Spleen (tissue), 7 donors: ENCODE data around the gene CXorf65.

Experiments used
- CTCF ChIP-seq, 11 experiments: fragments of 200-600 bp in 7 of 11; fragments of 450-650 bp in 4 of 11; sonication (generic) in 4 of 11; IDR thresholded peaks in 8 of 11; conservative IDR thresholded peaks in 3 of 11; 1 replicate in 7 of 11; 2 replicates in 4 of 11; pipeline versions ENCODE4 v1.4.0 to v1.8.0; 2016 to 2021; ENCODE audit warnings: antibody characterized with exemption in 11 of 11, inconsistent platforms in 4 of 11, mild to moderate bottlenecking in 1 of 11
- POLR2A ChIP-seq, 3 donors: fragments of 450-650 bp; IDR thresholded peaks; one replicate each; pipeline ENCODE4 v1.5.1; 2017; ENCODE audit warnings: antibody characterized with exemption in 3 of 3, mild to moderate bottlenecking in 1 of 3
- POLR2AphosphoS5 ChIP-seq, 3 donors: sonication (generic); formaldehyde crosslinking; IDR thresholded peaks; one replicate each; pipeline ENCODE4 v1.5.1; 2017; ENCODE audit warnings: antibody characterized with exemption in 3 of 3
- donor health status: DM: no; HTN: no; CAD: no; lungs with moderate emphysema.
- donor health status: DM: no; HTN: no; CAD: no.
- donor health status: DM: no; HTN: no; CAD: no.

GRCh38 chrX:71105628-71106027 lies 912 bp downstream of the CXorf65 start:
- TF ChIP-seq CTCF (IDR thresholded peaks at IDR 0.05 in 8 of 11, conservative IDR thresholded peaks at IDR 0.05 in 3 of 11) = no peak
- TF ChIP-seq POLR2A (IDR thresholded peaks at IDR 0.05) = no peak
- no peak for TF ChIP-seq POLR2AphosphoS5 (IDR thresholded peaks at IDR 0.05)
